Endothelial cell of umbilical vein (primary cell): ENCODE measurements around the gene INTS7. TPM values are rescaled to one million over a fixed set of nuclear protein-coding genes. Genes with fewer than 3 reads are reported as not detected.

Experiments used
- BruUV-seq: library from RNA; stranded (reverse); fragments of 400-500 nt; replicated peaks from 2 replicates; lab custom pipeline; 2021; lab: Mats Ljungman, UMichigan
- CTCF ChIA-PET: fragments of 300-600, 350-600 bp; sonication (Branson Sonifier 250); formaldehyde crosslinking; loops from one replicate; lab custom pipeline; 2021; ENCODE audit warnings: antibody characterized with exemption, inconsistent platforms; lab: Charles Lee
- POLR2A ChIA-PET: fragments of 300-600, 350-600 bp; sonication (Branson Sonifier 250); formaldehyde crosslinking; loops from one replicate; lab custom pipeline; 2021; ENCODE audit warnings: antibody characterized with exemption, inconsistent platforms; lab: Charles Lee
- DNase-seq: peaks from one replicate; pipeline ENCODE4 v3.0.0-alpha.2; 2011; ENCODE audit warnings: low read depth, low spot score
- FAIRE-seq: peaks from 2 replicates; lab custom pipeline; 2011; peaks lifted over from hg19 to GRCh38; lab: Jason Lieb, UNC
- H2AFZ ChIP-seq: 2 replicates; pipeline ENCODE4 v1.6.0; 2012; ENCODE audit warnings: low read depth, low read length, control low read depth, inconsistent platforms
- H3K27ac ChIP-seq: 2 replicates; pipeline ENCODE4 v1.5.1; 2011; ENCODE audit warnings: low read depth, mild to moderate bottlenecking, control low read depth, low read length, moderate library complexity; ENCODE audit not compliant: insufficient read depth
- H3K27me3 ChIP-seq, 2 experiments: 2 replicates each; pipeline versions ENCODE4 v1.6.0 to v1.6.1; 2011; ENCODE audit warnings: low read length in 2 of 2, mixed read lengths in 1 of 2; ENCODE audit not compliant: control insufficient read depth in 2 of 2, insufficient read depth in 2 of 2
- H3K36me3 ChIP-seq, 2 experiments: 2 replicates in 1 of 2; 3 replicates in 1 of 2; pipeline ENCODE4 v1.5.1; 2011; ENCODE audit warnings: low read length in 2 of 2, mild to moderate bottlenecking in 1 of 2, moderate library complexity in 1 of 2; ENCODE audit not compliant: control insufficient read depth in 2 of 2, insufficient read depth in 2 of 2; ENCODE audit errors: extremely low read depth in 1 of 2
- H3K4me1 ChIP-seq: 3 replicates; pipeline ENCODE4 v1.5.1; 2011; ENCODE audit warnings: mild to moderate bottlenecking, low read length; ENCODE audit not compliant: control insufficient read depth, insufficient read depth; ENCODE audit errors: extremely low read depth
- H3K4me2 ChIP-seq: 2 replicates; pipeline ENCODE4 v1.6.1; 2011; ENCODE audit warnings: low read length, control low read depth, mixed read lengths; ENCODE audit not compliant: insufficient read depth
- H3K4me3 ChIP-seq, 3 experiments: fragments of 200-600 bp in 1 of 3; sonication (generic), shearing (Covaris generic) in 1 of 3; replicated peaks in 1 of 3; 2 replicates each; pipeline ENCODE4 v1.5.1; 2011 to 2016; ENCODE audit warnings: control low read depth in 3 of 3, low read length in 3 of 3, mild to moderate bottlenecking in 2 of 3, inconsistent platforms in 1 of 3, low read depth in 1 of 3, moderate library complexity in 1 of 3; ENCODE audit not compliant: insufficient read depth in 1 of 3
- H3K79me2 ChIP-seq: 2 replicates; pipeline ENCODE4 v1.6.0; 2012; ENCODE audit warnings: low read length, inconsistent platforms; ENCODE audit not compliant: control insufficient read depth, insufficient read depth
- H3K9ac ChIP-seq: replicated peaks from 2 replicates; pipeline ENCODE3; 2011; ENCODE audit warnings: low read length, control low read depth; ENCODE audit not compliant: insufficient read depth; ENCODE audit errors: extremely low read depth
- H3K9me1 ChIP-seq: replicated peaks from 3 replicates; pipeline ENCODE4 v1.6.0; 2011; ENCODE audit warnings: mild to moderate bottlenecking, low read length; ENCODE audit not compliant: control insufficient read depth, insufficient read depth; ENCODE audit errors: extremely low read depth
- H3K9me3 ChIP-seq: replicated peaks from 2 replicates; pipeline ENCODE4 v1.5.1; 2012; ENCODE audit warnings: low read length, inconsistent platforms; ENCODE audit not compliant: control insufficient read depth, insufficient read depth
- H4K20me1 ChIP-seq: replicated peaks from 2 replicates; pipeline ENCODE3; 2011; ENCODE audit warnings: mild to moderate bottlenecking, low read length; ENCODE audit not compliant: control insufficient read depth, insufficient read depth; ENCODE audit errors: extremely low read depth
- FOS ChIP-seq: IDR thresholded peaks from 2 replicates; pipeline ENCODE4 v1.6.1; 2011; ENCODE audit warnings: mild to moderate bottlenecking, low read length, moderate library complexity, borderline replicate concordance; ENCODE audit not compliant: insufficient read depth
- GATA2 ChIP-seq: IDR thresholded peaks from 2 replicates; pipeline ENCODE4 v1.7.0; 2011; ENCODE audit warnings: low read depth, mild to moderate bottlenecking, moderate library complexity, mixed read lengths, low read length; ENCODE audit not compliant: insufficient read length, insufficient read depth
- JUN ChIP-seq: IDR thresholded peaks from 2 replicates; pipeline ENCODE4 v1.6.1; 2011; ENCODE audit warnings: borderline replicate concordance, low read depth; ENCODE audit not compliant: insufficient read length, insufficient read depth
- MAX ChIP-seq: IDR thresholded peaks from 2 replicates; pipeline ENCODE4 v1.6.1; 2011; ENCODE audit not compliant: insufficient read depth, insufficient read length
- POLR2A ChIP-seq: IDR thresholded peaks from 2 replicates; pipeline ENCODE4 v1.6.1; 2012; ENCODE audit warnings: low read depth, mild to moderate bottlenecking, control low read depth, low read length
- POLR2AphosphoS5 ChIP-seq: IDR thresholded peaks from 2 replicates; pipeline ENCODE4 v1.6.1; 2012; ENCODE audit warnings: low read depth, mild to moderate bottlenecking, control low read depth, low read length, moderate library complexity; ENCODE audit not compliant: insufficient read depth
- dilution Hi-C: fragments of 300-500 bp; cut with MboI; formaldehyde crosslinking; loops from one replicate; pipeline ENCODE4 v1.15.0; 2019; ENCODE audit warnings: low sequenced_read_pairs; ENCODE audit not compliant: extremely low pct_ligation_motif_present
- intact Hi-C: fragments of 100-400 bp; cut with micrococcal nuclease; formaldehyde crosslinking; loops from one replicate; pipeline ENCODE4 v1.10.0; 2022
- polyA plus RNA-seq, 4 experiments: library from polyadenylated mRNA; depleted of rRNA in 3 of 4; stranded (reverse) in 3 of 4; unstranded in 1 of 4; fragments of >200 nt; gene quantifications; 2 replicates each; pipeline versions ENCODE4 v1.2.1 to v1.2.3, GENCODE V29; 2011 to 2012; ENCODE audit warnings: missing spikeins in 1 of 4
- total RNA-seq: library from RNA; stranded (reverse); gene quantifications from 2 replicates; pipeline ENCODE4 v1.2.3, GENCODE V29; 2021
- TF ChIP-seq, protein P1 (sequence below), 2 donors: IDR thresholded peaks; 1 replicate in 1 of 2; 2 replicates in 1 of 2; pipeline ENCODE4 v1.5.1; 2011; ENCODE audit warnings: low read length in 2 of 2, mild to moderate bottlenecking in 2 of 2, moderate library complexity in 2 of 2, control low read depth in 1 of 2, inconsistent platforms in 1 of 2, low read depth in 1 of 2; ENCODE audit not compliant: insufficient read depth in 1 of 2; ENCODE audit errors: extremely low read depth in 1 of 2

INTS7 gene
- total and polyA plus RNA-seq, 2 donors (not counting 3 experiments of a cell fraction or from before 2014, with no cell fraction given) = 9.1 to 18.1 TPM

DNA sequence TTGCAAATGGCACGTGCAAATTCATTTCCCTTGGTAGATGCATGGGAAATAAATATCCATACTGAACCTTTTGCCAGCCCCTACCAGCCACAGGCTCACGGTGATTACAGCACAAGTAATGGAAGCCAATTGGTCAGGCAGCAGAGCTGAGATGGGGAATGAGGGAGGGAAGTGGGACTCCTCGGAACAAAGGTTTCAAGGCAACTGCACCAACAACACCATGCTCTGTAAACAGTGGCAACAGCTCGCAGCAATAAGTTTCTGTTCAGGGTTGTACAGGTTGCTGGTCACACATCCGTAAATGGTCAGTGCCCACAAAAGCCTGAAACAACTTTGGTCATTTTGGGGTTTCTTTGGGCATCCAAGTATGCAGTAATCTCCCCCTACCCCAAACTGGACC lies 142.1 kb downstream of the INTS7 start:
- Histone ChIP-seq H3K4me3 (no peak overlapping the region), H3K4me2 (no peak overlapping the region), H2AFZ (no peak overlapping the region), H3K27me3 (peaks cover 0 to 10% of the 10 kb centered on the region in 2 experiments), H3K4me1 (no peaks in the 10 kb centered on the region), H3K36me3 (no peaks in the 10 kb centered on the region), H3K9me1 (no peaks in the 10 kb centered on the region), H3K9ac (no peak overlapping the region), H3K27ac (no peak overlapping the region), H3K79me2 (no peaks in the 10 kb centered on the region), H3K9me3 (no peaks in the 10 kb centered on the region), H4K20me1 (no peaks in the 10 kb centered on the region)
- ChIA-PET CTCF (interaction anchor here (1.0 to 2.6 kb wide), 2 partner anchors 10 kb away, joined by 3 to 8 read pairs; no protein-coding TSS in a partner anchor), POLR2A (no interaction called here)
- intact Hi-C loops (no loop called here), dilution Hi-C loops (no loop called here)
- DNase-seq = no peak
- BruUV-seq = no TSS peak
- FAIRE-seq = no peak
- TF ChIP-seq JUN (no peak), MAX (no peak), POLR2A (no peak), POLR2AphosphoS5 (no peak), GATA2 (no peak), FOS (no peak)
- TF ChIP-seq, protein P1, sequence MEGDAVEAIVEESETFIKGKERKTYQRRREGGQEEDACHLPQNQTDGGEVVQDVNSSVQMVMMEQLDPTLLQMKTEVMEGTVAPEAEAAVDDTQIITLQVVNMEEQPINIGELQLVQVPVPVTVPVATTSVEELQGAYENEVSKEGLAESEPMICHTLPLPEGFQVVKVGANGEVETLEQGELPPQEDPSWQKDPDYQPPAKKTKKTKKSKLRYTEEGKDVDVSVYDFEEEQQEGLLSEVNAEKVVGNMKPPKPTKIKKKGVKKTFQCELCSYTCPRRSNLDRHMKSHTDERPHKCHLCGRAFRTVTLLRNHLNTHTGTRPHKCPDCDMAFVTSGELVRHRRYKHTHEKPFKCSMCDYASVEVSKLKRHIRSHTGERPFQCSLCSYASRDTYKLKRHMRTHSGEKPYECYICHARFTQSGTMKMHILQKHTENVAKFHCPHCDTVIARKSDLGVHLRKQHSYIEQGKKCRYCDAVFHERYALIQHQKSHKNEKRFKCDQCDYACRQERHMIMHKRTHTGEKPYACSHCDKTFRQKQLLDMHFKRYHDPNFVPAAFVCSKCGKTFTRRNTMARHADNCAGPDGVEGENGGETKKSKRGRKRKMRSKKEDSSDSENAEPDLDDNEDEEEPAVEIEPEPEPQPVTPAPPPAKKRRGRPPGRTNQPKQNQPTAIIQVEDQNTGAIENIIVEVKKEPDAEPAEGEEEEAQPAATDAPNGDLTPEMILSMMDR (IDR thresholded peaks at IDR 0.05; ENCODE audit: extremely low read depth in 1 of 2, insufficient read depth in 1 of 2, low read depth in 1 of 2, low read length in 2 of 2) = no peak
